Karpas-422 (cell line): Measurements from ENCODE around the gene RELT. TPM values are rescaled to one million over a fixed set of nuclear protein-coding genes. Genes with fewer than 3 reads are reported as not detected.

Experiments
- DNase-seq: peaks from one replicate; pipeline ENCODE4 v3.0.0-alpha.2; 2015
- H2AFZ ChIP-seq: fragments of 200-600 bp; sonication (generic); 2 replicates; pipeline ENCODE4 v1.6.1; 2014; ENCODE audit warnings: antibody characterized with exemption, low read length, mixed read lengths
- H3K27ac ChIP-seq: fragments of 200-600 bp; sonication (generic); 2 replicates; pipeline ENCODE4 v1.5.1; 2014; ENCODE audit warnings: mild to moderate bottlenecking, low read length, moderate library complexity
- H3K27me3 ChIP-seq: fragments of 200-600 bp; sonication (generic); 2 replicates; pipeline ENCODE4 v1.6.1; 2014; ENCODE audit warnings: low read length, mixed read lengths
- H3K36me3 ChIP-seq: fragments of 200-600 bp; sonication (generic); 2 replicates; pipeline ENCODE4 v1.6.1; 2014; ENCODE audit warnings: low read length, mixed read lengths; ENCODE audit not compliant: insufficient read depth
- H3K4me1 ChIP-seq: fragments of 200-600 bp; sonication (generic); 2 replicates; pipeline ENCODE4 v1.6.1; 2014; ENCODE audit warnings: mild to moderate bottlenecking, low read length, mixed read lengths
- H3K4me2 ChIP-seq: fragments of 200-600 bp; sonication (generic); 2 replicates; pipeline ENCODE4 v1.6.1; 2014; ENCODE audit warnings: low read length, low read depth, mild to moderate bottlenecking; ENCODE audit not compliant: poor library complexity, severe bottlenecking
- H3K4me3 ChIP-seq: fragments of 200-600 bp; sonication (generic); 2 replicates; pipeline ENCODE4 v1.5.1; 2014; ENCODE audit warnings: mild to moderate bottlenecking, antibody characterized with exemption, low read length, mixed read lengths
- H3K79me2 ChIP-seq: fragments of 200-600 bp; sonication (generic); 2 replicates; pipeline ENCODE4 v1.6.1; 2014; ENCODE audit warnings: mild to moderate bottlenecking, low read length, mixed read lengths
- H3K9ac ChIP-seq: fragments of 200-600 bp; sonication (generic); 2 replicates; pipeline ENCODE4 v1.6.0; 2014; ENCODE audit warnings: low read length
- H3K9me2 ChIP-seq: fragments of 200-600 bp; sonication (generic), shearing (Covaris generic); replicated peaks from 2 replicates; pipeline ENCODE4 v1.6.0; 2014; ENCODE audit warnings: mild to moderate bottlenecking, low read length, moderate library complexity; ENCODE audit not compliant: insufficient read depth
- H3K9me3 ChIP-seq: fragments of 300-700, 200-600 bp; sonication (generic); 2 replicates; pipeline ENCODE4 v1.6.1; 2014; ENCODE audit warnings: low read length, mixed read lengths
- H4K20me1 ChIP-seq: fragments of 200-600 bp; sonication (generic); 2 replicates; pipeline ENCODE4 v1.6.1; 2014; ENCODE audit warnings: mild to moderate bottlenecking, antibody characterized with exemption, low read length, low read depth; ENCODE audit not compliant: insufficient read depth
- total RNA-seq: library from RNA; depleted of rRNA; stranded (reverse); fragments of >200 nt; shearing (Covaris generic); gene quantifications from 2 replicates; pipeline ENCODE4 v1.2.3, GENCODE V29; 2014; ENCODE audit warnings: low replicate concordance

RELT gene
- total RNA-seq, 1 experiment from 2014 or later: 21.7 TPM

GRCh38 chr11:73414977-73415651 lies 38.9 kb downstream of the RELT start:
- no peak overlapping the region for H3K4me2 ChIP-seq
- H3K27ac ChIP-seq: no peak overlapping the region
- no peaks in the 10 kb centered on the region for H3K36me3 ChIP-seq
- H3K9me2 ChIP-seq: no peaks in the 10 kb centered on the region
- H3K4me3 ChIP-seq: no peak overlapping the region
- no peaks in the 10 kb centered on the region for H3K9me3 ChIP-seq
- H3K4me1 ChIP-seq: no peaks in the 10 kb centered on the region
- DNase-seq: no peak
- no peaks in the 10 kb centered on the region for H3K79me2 ChIP-seq
- H4K20me1 ChIP-seq: no peaks in the 10 kb centered on the region
- no peak overlapping the region for H3K9ac ChIP-seq
- no peaks in the 10 kb centered on the region for H3K27me3 ChIP-seq
- no peak overlapping the region for H2AFZ ChIP-seq

DNA sequence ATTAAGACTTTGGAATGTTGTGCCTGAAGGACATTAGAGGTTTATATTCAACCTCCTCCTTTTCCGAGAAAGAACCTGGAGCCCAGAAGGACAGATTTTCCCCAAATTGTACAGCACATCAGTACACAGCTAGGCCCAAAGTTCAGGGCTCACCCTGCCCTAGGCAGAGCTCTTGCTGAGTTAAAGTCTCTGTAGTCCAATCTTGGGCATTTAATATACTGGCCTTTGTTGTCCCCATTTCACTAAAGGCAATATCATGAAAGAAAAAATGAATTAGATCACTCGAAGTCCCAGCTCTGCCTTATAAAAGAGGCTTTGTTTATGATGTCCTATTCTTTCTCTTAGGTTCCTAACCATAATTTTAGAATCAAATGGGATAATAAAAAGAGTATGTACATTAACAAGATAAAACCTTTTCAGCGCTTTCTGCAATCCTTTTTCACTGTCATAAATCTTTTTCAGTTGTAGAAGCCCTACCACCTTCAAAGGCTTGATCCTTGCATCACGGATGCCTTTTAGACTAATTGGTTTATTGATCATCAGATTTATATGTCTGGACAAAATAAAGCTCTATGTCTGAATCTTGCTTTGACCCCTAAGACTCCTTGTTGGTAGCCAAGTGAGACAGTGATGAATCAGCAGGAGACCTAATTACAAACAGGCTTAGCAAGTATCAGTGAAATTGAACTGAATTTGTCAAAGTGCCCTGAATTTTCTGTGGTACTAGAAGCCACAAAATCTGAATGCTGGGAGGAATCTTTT lies 39.8 kb downstream of the RELT start:
- H3K27ac ChIP-seq: no peak overlapping the region
- no peak for DNase-seq
- no peaks in the 10 kb centered on the region for H3K27me3 ChIP-seq
- no peak overlapping the region for H3K9ac ChIP-seq
- H4K20me1 ChIP-seq: 0 out of 2 replicates have a peak, but pooled peaks cover 4% of the 10 kb centered on the region
- H3K9me2 ChIP-seq: no peaks in the 10 kb centered on the region
- H2AFZ ChIP-seq: no peak overlapping the region
- no peak overlapping the region for H3K4me3 ChIP-seq
- H3K4me1 ChIP-seq: no peaks in the 10 kb centered on the region
- H3K36me3 ChIP-seq: no peaks in the 10 kb centered on the region
- H3K4me2 ChIP-seq: no peak overlapping the region
- no peaks in the 10 kb centered on the region for H3K79me2 ChIP-seq
- no peaks in the 10 kb centered on the region for H3K9me3 ChIP-seq

- no peak overlapping the region for H2AFZ ChIP-seq
- H3K27ac ChIP-seq: no peak overlapping the region
- H4K20me1 ChIP-seq: 0 out of 2 replicates have a peak, but pooled peaks cover 4% of the 10 kb centered on the region
- H3K27me3 ChIP-seq: no peaks in the 10 kb centered on the region
- H3K4me1 ChIP-seq: no peaks in the 10 kb centered on the region
- H3K4me3 ChIP-seq: no peak overlapping the region
- no peaks in the 10 kb centered on the region for H3K79me2 ChIP-seq
- H3K36me3 ChIP-seq: no peaks in the 10 kb centered on the region
- no peak overlapping the region for H3K9ac ChIP-seq
- no peaks in the 10 kb centered on the region for H3K9me3 ChIP-seq
- no peaks in the 10 kb centered on the region for H3K9me2 ChIP-seq
- H3K4me2 ChIP-seq: no peak overlapping the region
- DNase-seq: no peak
Observed at GRCh38 chr11:73416786-73417185, 40.6 kb downstream of the RELT start.

GRCh38 chr11:73420136-73420535 lies 43.9 kb downstream of the RELT start:
- H3K4me3 ChIP-seq: no peak overlapping the region
- H3K27ac ChIP-seq: no peak overlapping the region
- no peaks in the 10 kb centered on the region for H3K27me3 ChIP-seq
- no peak overlapping the region for H2AFZ ChIP-seq
- no peaks in the 10 kb centered on the region for H3K4me1 ChIP-seq
- no peaks in the 10 kb centered on the region for H3K9me2 ChIP-seq
- H3K4me2 ChIP-seq: no peak overlapping the region
- no peaks in the 10 kb centered on the region for H3K9me3 ChIP-seq
- peaks cover 4% of the 10 kb centered on the region; the same call in 1 of the 2 replicates for H4K20me1 ChIP-seq
- no peaks in the 10 kb centered on the region for H3K36me3 ChIP-seq
- H3K79me2 ChIP-seq: no peaks in the 10 kb centered on the region
- DNase-seq: no peak
- H3K9ac ChIP-seq: no peak overlapping the region

- Histone ChIP-seq H3K4me2 (no peak overlapping the region), H3K9ac (no peak overlapping the region), H3K9me3 (no peaks in the 10 kb centered on the region), H3K36me3 (no peaks in the 10 kb centered on the region), H3K9me2 (no peaks in the 10 kb centered on the region), H3K4me1 (no peaks in the 10 kb centered on the region), H4K20me1 (peaks cover 4% of the 10 kb centered on the region; the same call in 1 of the 2 replicates), H3K27ac (no peak overlapping the region), H2AFZ (no peak overlapping the region), H3K4me3 (no peak overlapping the region), H3K79me2 (no peaks in the 10 kb centered on the region), H3K27me3 (no peaks in the 10 kb centered on the region)
- no peak for DNase-seq
Observed at GRCh38 chr11:73422886-73423285, 46.7 kb downstream of the RELT start.

- H3K4me3 ChIP-seq: no peak overlapping the region
- no peak overlapping the region for H3K27ac ChIP-seq
- H2AFZ ChIP-seq: no peak overlapping the region
- H3K4me2 ChIP-seq: no peak overlapping the region
- no peaks in the 10 kb centered on the region for H3K9me2 ChIP-seq
- DNase-seq: no peak
- H3K9ac ChIP-seq: no peak overlapping the region
- no peaks in the 10 kb centered on the region for H3K79me2 ChIP-seq
- no peaks in the 10 kb centered on the region for H3K27me3 ChIP-seq
- H4K20me1 ChIP-seq: peaks cover 4% of the 10 kb centered on the region; the same call in 1 of the 2 replicates
- H3K4me1 ChIP-seq: no peaks in the 10 kb centered on the region
- H3K9me3 ChIP-seq: no peaks in the 10 kb centered on the region
- no peaks in the 10 kb centered on the region for H3K36me3 ChIP-seq
Observed at GRCh38 chr11:73423506-73423905, 47.3 kb downstream of the RELT start.

DNA sequence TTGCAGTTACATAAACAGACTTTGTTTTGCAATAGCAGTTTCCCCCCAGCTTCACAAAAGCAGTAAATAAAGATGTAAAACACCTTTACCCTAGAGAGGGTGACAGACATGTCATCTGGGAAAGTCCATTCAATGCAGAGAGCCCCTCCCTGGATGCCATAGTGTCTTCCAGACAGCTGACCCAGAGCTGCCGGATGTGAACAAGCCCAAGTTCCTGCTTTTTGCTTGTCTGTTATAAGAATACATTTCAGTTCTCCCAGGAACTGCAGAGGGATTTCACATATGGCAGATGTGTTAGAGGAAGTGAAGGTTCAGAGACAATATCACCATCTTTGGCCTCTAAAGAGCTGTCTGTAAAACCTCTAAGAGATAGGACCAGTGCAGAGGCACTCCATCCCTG lies 48.9 kb downstream of the RELT start:
- no peaks in the 10 kb centered on the region for H3K4me1 ChIP-seq
- H2AFZ ChIP-seq: no peak overlapping the region
- H3K4me3 ChIP-seq: no peak overlapping the region
- no peaks in the 10 kb centered on the region for H3K9me2 ChIP-seq
- no peaks in the 10 kb centered on the region for H3K27me3 ChIP-seq
- DNase-seq: no peak
- peaks cover 4% of the 10 kb centered on the region; the same call in 1 of the 2 replicates for H4K20me1 ChIP-seq
- H3K36me3 ChIP-seq: no peaks in the 10 kb centered on the region
- no peak overlapping the region for H3K4me2 ChIP-seq
- no peak overlapping the region for H3K27ac ChIP-seq
- no peak overlapping the region for H3K9ac ChIP-seq
- no peaks in the 10 kb centered on the region for H3K79me2 ChIP-seq
- H3K9me3 ChIP-seq: no peaks in the 10 kb centered on the region

DNA sequence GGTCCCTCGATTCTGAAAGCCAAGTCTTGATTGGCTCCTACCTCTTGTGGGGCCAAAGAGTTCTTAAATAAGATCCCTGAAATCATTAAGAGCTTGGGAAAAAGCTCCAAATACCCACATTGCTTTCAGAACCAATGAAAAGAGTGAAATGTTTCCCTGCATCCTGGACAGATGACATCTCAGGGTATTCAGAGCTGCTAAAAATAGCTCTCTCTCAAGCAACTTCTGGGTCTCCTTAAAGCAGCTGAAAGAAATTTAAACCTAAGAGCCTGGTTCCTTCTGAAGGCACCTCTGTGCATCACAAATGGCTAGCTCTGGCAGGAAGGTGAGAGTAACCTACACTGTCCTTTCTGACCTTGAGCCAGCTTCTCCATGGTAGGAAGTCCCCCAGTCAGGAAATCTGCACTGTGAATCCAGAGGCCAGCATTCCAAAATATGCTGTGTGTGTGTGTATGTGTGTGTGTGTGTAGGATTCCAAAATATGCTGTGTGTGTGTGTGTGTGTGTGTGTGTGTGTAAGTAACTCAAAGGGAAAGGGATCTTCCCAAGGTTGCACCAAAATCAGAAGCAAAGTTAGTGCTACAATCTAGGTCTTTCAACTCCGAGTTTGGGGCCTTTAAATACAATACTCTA lies 50.1 kb downstream of the RELT start:
- H3K4me3 ChIP-seq: no peak overlapping the region
- H3K9me3 ChIP-seq: no peaks in the 10 kb centered on the region
- no peak overlapping the region for H3K9ac ChIP-seq
- no peaks in the 10 kb centered on the region for H3K27me3 ChIP-seq
- H3K4me2 ChIP-seq: no peak overlapping the region
- no peak for DNase-seq
- H4K20me1 ChIP-seq: no peaks in the 10 kb centered on the region; the same call in 1 of the 2 replicates
- H3K9me2 ChIP-seq: no peaks in the 10 kb centered on the region
- H3K79me2 ChIP-seq: no peaks in the 10 kb centered on the region
- H2AFZ ChIP-seq: no peak overlapping the region
- H3K4me1 ChIP-seq: no peaks in the 10 kb centered on the region
- H3K36me3 ChIP-seq: no peaks in the 10 kb centered on the region
- H3K27ac ChIP-seq: no peak overlapping the region
